WTC11 (cell line): Measurements from ENCODE around the gene UQCC2.

Experiments
- ATF3 ChIP-seq: sonication (generic); formaldehyde crosslinking; conservative IDR thresholded peaks from 2 replicates; pipeline ENCODE4 v1.8.1; 2022; ENCODE audit warnings: mild to moderate bottlenecking, missing genetic modification reagents
- CBFB ChIP-seq: sonication (generic); formaldehyde crosslinking; IDR thresholded peaks from 2 replicates; pipeline ENCODE4 v1.8.1; 2022; ENCODE audit warnings: mild to moderate bottlenecking, low read depth, missing genetic modification reagents
- CTCF ChIP-seq: fragments of 200-600 bp; IDR thresholded peaks from 2 replicates; pipeline ENCODE4 v1.8.0; 2022; ENCODE audit warnings: antibody characterized with exemption
- E2F5 ChIP-seq: sonication (generic); formaldehyde crosslinking; IDR thresholded peaks from 2 replicates; pipeline ENCODE4 v1.8.1; 2022; ENCODE audit warnings: mild to moderate bottlenecking, moderate library complexity, missing genetic modification reagents
- FOXJ3 ChIP-seq: sonication (generic); formaldehyde crosslinking; IDR thresholded peaks from 2 replicates; pipeline ENCODE4 v1.9.0; 2021; ENCODE audit warnings: missing genetic modification reagents, mild to moderate bottlenecking, borderline replicate concordance
- GRHL2 ChIP-seq: fragments of 250-450 bp; sonication (Bioruptor Pico); IDR thresholded peaks from 2 replicates; pipeline ENCODE4 v1.8.0; 2022; ENCODE audit warnings: mild to moderate bottlenecking, moderate library complexity; ENCODE audit not compliant: insufficient replicate concordance, severe bottlenecking
- HMGXB4 ChIP-seq: sonication (generic); formaldehyde crosslinking; IDR thresholded peaks from 2 replicates; pipeline ENCODE4 v1.8.1; 2023; ENCODE audit warnings: mild to moderate bottlenecking, moderate library complexity, missing genetic modification reagents
- IRF1 ChIP-seq: sonication (generic); formaldehyde crosslinking; IDR thresholded peaks from 2 replicates; pipeline ENCODE4 v1.8.0; 2023; ENCODE audit warnings: missing genetic modification reagents
- MAX ChIP-seq: sonication (generic); formaldehyde crosslinking; IDR thresholded peaks from 2 replicates; pipeline ENCODE4 v1.8.0; 2022; ENCODE audit warnings: mild to moderate bottlenecking, missing genetic modification reagents
- USF1 ChIP-seq: sonication (generic); formaldehyde crosslinking; IDR thresholded peaks from 2 replicates; pipeline ENCODE4 v1.8.0; 2022; ENCODE audit warnings: mild to moderate bottlenecking, missing genetic modification reagents
- USF2 ChIP-seq: sonication (generic); formaldehyde crosslinking; IDR thresholded peaks from 2 replicates; pipeline ENCODE4 v1.8.1; 2023; ENCODE audit warnings: mild to moderate bottlenecking, missing genetic modification reagents, moderate library complexity
- ZBTB43 ChIP-seq: sonication (generic); formaldehyde crosslinking; IDR thresholded peaks from 2 replicates; pipeline ENCODE4 v1.8.1; 2023; ENCODE audit warnings: mild to moderate bottlenecking, missing genetic modification reagents
- ZNF138 ChIP-seq: sonication (generic); formaldehyde crosslinking; conservative IDR thresholded peaks from 2 replicates; pipeline ENCODE4 v1.8.1; 2022; ENCODE audit warnings: mild to moderate bottlenecking, moderate library complexity, missing genetic modification reagents
- ZSCAN18 ChIP-seq: fragments of 250-450 bp; sonication (Bioruptor Pico); IDR thresholded peaks from 2 replicates; pipeline ENCODE4 v2.1.2; 2022; ENCODE audit warnings: mild to moderate bottlenecking, moderate library complexity

GRCh38 chr6:33722103-33722623 is 10.7 kb upstream of the UQCC2 start:
- TF ChIP-seq CTCF (no peak), MAX (CRISPR knock-in tag) (no peak), ATF3 (CRISPR knock-in tag) (no peak), USF1 (CRISPR knock-in tag) (no peak), GRHL2 (no peak), HMGXB4 (CRISPR knock-in tag) (no peak), USF2 (CRISPR knock-in tag) (no peak), E2F5 (no peak), IRF1 (CRISPR knock-in tag) (no peak), ZBTB43 (CRISPR knock-in tag) (no peak), ZNF138 (CRISPR knock-in tag) (no peak), FOXJ3 (no peak), CBFB (CRISPR knock-in tag) (no peak), ZSCAN18 (CRISPR knock-in tag) (no peak)
